ENCODE measurements around the gene HNF1B. TPM values are rescaled to one million over a fixed set of nuclear protein-coding genes. Genes with fewer than 3 reads are reported as not detected.

The HNF1B gene
- total RNA-seq, 2 donors from 2014 or later = 22.3 to 37.6 TPM

DNA sequence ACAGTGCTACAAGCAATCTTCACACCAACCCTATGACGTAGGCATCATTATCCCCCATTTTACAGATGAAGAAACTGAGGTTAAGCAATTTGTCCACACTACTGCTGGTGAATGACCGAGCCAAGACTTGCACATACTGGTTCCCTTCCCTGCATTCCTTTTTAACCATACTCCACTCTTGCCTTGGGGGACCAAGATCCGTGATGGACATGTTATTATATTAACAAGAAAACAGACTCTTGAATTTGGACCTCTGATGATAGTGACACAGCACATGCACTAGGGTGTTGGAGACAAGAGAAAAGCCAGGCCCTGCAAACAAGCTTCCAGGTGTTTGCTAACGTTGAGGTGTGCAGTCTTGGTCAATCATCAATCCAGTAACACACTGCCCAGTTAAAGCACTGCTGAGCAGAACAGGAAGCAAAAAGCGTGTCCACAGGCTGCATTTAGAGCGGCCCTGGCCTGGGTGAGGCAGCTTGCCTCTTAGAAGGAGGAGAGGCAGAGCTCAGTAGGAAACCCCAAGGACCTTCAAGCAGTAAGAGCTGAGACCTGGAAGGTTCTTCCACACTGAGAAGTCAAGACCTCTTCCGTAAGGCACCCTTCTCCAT is 36.7 kb downstream of the HNF1B start:
- ATAC-seq (peak; percentile 48), DNase-seq (peak; percentile 72 to 85 (median 78))
- Histone ChIP-seq H3K36me3 (replicated peaks in 1 of 2; ENCODE audit: insufficient read depth in 1 of 2, low read depth in 2 of 2) (peaks cover 0 to 4% of the 10 kb centered on the region in 2 donors), H3K27me3 (no peaks in the 10 kb centered on the region), H3K9me3 (no peaks in the 10 kb centered on the region), H3K27ac (peak overlapping the region; percentile 80 to 95 (median 90)), H3K4me1 (peaks cover 60% of the 10 kb centered on the region), H3K4me3 (no peak overlapping the region)
- TF ChIP-seq, protein P1, sequence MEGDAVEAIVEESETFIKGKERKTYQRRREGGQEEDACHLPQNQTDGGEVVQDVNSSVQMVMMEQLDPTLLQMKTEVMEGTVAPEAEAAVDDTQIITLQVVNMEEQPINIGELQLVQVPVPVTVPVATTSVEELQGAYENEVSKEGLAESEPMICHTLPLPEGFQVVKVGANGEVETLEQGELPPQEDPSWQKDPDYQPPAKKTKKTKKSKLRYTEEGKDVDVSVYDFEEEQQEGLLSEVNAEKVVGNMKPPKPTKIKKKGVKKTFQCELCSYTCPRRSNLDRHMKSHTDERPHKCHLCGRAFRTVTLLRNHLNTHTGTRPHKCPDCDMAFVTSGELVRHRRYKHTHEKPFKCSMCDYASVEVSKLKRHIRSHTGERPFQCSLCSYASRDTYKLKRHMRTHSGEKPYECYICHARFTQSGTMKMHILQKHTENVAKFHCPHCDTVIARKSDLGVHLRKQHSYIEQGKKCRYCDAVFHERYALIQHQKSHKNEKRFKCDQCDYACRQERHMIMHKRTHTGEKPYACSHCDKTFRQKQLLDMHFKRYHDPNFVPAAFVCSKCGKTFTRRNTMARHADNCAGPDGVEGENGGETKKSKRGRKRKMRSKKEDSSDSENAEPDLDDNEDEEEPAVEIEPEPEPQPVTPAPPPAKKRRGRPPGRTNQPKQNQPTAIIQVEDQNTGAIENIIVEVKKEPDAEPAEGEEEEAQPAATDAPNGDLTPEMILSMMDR (IDR thresholded peaks at IDR 0.05) = peak in 1 of 7 experiments; percentile 14
- peak in 2 of 3 donors; percentile 78 to 82 for TF ChIP-seq POLR2A (IDR thresholded peaks at IDR 0.05)
- intact Hi-C loops (cut with DNase I) = loop anchor here (10.0 kb wide), 1 partner anchor 47 kb away; no protein-coding TSS in a partner anchor
- WGBS, 2 donors = 37 to 38% methylated on average over 7 of the region's 7 CpGs

DNA sequence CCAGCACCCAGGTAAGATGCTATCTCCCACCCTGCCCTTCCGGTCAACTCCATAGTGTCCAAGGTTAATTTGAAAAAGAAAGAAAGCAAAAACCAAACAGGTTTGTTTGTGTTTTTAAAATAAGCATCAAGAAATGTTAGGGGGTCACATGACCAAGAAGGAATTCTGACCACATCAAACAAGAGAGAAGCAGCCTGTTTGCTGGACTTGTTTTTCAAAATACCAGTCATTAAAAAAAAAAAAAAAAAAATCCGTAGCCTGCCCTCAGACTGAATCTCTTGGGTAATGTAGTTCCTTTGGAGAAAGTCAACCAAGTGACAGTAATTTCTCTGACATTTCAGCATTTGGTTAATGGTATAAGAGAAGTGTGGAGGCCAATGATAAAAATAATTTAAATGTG is 38.4 kb downstream of the HNF1B start:
- Histone ChIP-seq H3K9me3 (no peaks in the 10 kb centered on the region), H3K27ac (peak overlapping the region in 1 of 4 donors; percentile 91), H3K27me3 (no peaks in the 10 kb centered on the region), H3K4me3 (no peak overlapping the region), H3K4me1 (peaks cover 51% of the 10 kb centered on the region), H3K36me3 (replicated peaks in 1 of 2; ENCODE audit: insufficient read depth in 1 of 2, low read depth in 2 of 2) (peaks cover 0 to 7% of the 10 kb centered on the region in 2 donors)
- intact Hi-C loops (cut with DNase I) = loop anchor here (10.0 kb wide), 1 partner anchor 48 kb away; no protein-coding TSS in a partner anchor
- no peak for ATAC-seq
- WGBS, 2 donors = 67 to 77% methylated on average over 2 of the region's 2 CpGs
- TF ChIP-seq, protein P1 (IDR thresholded peaks at IDR 0.05) = no peak
- TF ChIP-seq POLR2A (IDR thresholded peaks at IDR 0.05) = no peak
- no peak for DNase-seq

DNA sequence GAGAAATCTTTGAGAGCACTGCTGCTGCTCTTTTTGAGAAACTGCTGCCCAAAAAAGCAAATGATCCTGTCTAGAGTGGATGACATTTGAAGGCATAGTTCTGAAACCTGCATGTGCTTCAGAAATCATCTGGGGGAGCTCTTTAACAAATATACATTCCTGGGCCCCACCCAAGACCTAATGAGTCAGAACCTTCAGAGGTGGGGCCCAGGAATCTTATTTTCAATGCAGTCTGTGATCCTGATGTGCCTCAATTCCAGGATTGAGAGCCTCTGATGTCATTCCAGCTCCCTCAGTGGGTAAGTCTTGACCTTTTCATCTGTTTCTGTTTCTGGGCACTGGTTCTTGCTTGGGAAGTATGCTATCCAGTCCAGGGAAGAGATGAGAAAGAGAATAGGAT is 42.3 kb downstream of the HNF1B start:
- TF ChIP-seq, protein P1 (IDR thresholded peaks at IDR 0.05) = no peak
- no peak for TF ChIP-seq POLR2A (IDR thresholded peaks at IDR 0.05)
- ATAC-seq (no peak), DNase-seq (no peak)
- intact Hi-C loops (cut with DNase I) = loop anchor here (10.0 kb wide), 1 partner anchor 52 kb away; no protein-coding TSS in a partner anchor
- Histone ChIP-seq H3K27ac (peak overlapping the region in 3 of 4 donors; percentile 14 to 39 (median 38)), H3K4me1 (peaks cover 41% of the 10 kb centered on the region), H3K36me3 (replicated peaks in 1 of 2; ENCODE audit: insufficient read depth in 1 of 2, low read depth in 2 of 2) (peaks cover 10 to 13% of the 10 kb centered on the region in 2 donors), H3K9me3 (no peaks in the 10 kb centered on the region), H3K27me3 (no peaks in the 10 kb centered on the region), H3K4me3 (no peak overlapping the region)

DNA sequence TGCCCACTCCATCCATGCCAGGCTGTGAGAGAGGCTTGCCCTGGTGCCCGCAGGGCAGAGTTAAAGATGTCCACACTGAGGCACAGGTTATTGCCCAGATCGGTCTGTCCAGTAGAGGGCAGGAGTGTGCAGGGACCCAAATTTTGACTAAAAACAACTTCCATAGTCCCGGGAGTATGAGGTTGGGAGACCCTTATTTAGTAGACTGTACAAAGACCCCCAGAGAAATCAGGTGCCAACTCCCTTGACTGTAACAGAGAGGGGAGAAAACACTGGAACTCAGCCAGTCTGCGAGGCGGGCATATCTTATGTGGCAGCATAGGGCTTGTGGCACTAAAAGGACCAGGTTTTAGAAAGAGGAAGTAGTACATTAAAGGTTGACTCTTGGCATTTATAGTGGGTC is 43.4 kb downstream of the HNF1B start:
- no peak overlapping the region for H3K4me3 ChIP-seq
- 8 to 21% methylated on average over 5 of the region's 5 CpGs for WGBS, 2 donors
- peaks cover 34% of the 10 kb centered on the region for H3K4me1 ChIP-seq
- intact Hi-C loops (cut with DNase I) = loop anchor here (10.0 kb wide), 1 partner anchor 53 kb away; no protein-coding TSS in a partner anchor
- no peaks in the 10 kb centered on the region for H3K9me3 ChIP-seq
- peak; percentile 62 for ATAC-seq
- peak; percentile 58 to 77 (median 69) for DNase-seq
- no peak for TF ChIP-seq POLR2A (IDR thresholded peaks at IDR 0.05)
- TF ChIP-seq, protein P1 (IDR thresholded peaks at IDR 0.05) = peak; percentile 62 to 86 (median 77)
- H3K36me3 ChIP-seq (replicated peaks in 1 of 2; ENCODE audit: insufficient read depth in 1 of 2, low read depth in 2 of 2) = peaks cover 10 to 13% of the 10 kb centered on the region in 2 donors
- no peaks in the 10 kb centered on the region for H3K27me3 ChIP-seq
- H3K27ac ChIP-seq = peak overlapping the region in 3 of 4 donors; percentile 13 to 39 (median 38)
